Vagina (tissue), 2 donors: ENCODE data around the gene NME9.
A peak's percentile ranks its signal among the peaks of the same experiment; 100 is the strongest.

Source experiments
- POLR2A ChIP-seq, 2 donors: fragments of 450-650 bp; IDR thresholded peaks; one replicate each; pipeline ENCODE4 v1.6.1; 2017; ENCODE audit warnings: antibody characterized with exemption in 2 of 2, mild to moderate bottlenecking in 2 of 2, moderate library complexity in 2 of 2
- POLR2AphosphoS5 ChIP-seq, 2 donors: sonication (generic); formaldehyde crosslinking; IDR thresholded peaks; one replicate each; pipeline ENCODE4 v1.9.0; 2017; ENCODE audit warnings: antibody characterized with exemption in 2 of 2, mild to moderate bottlenecking in 2 of 2, low read depth in 1 of 2; ENCODE audit not compliant: insufficient read depth in 1 of 2
- TF ChIP-seq, protein P1 (sequence below), 3 experiments: fragments of 450-650 bp in 2 of 3; fragments of 200-600 bp in 1 of 3; sonication (generic) in 1 of 3; IDR thresholded peaks; one replicate each; pipeline ENCODE4 v1.5.1; 2017 to 2019; ENCODE audit warnings: antibody characterized with exemption in 3 of 3, mild to moderate bottlenecking in 2 of 3, moderate library complexity in 2 of 3

- TF ChIP-seq, protein P1, sequence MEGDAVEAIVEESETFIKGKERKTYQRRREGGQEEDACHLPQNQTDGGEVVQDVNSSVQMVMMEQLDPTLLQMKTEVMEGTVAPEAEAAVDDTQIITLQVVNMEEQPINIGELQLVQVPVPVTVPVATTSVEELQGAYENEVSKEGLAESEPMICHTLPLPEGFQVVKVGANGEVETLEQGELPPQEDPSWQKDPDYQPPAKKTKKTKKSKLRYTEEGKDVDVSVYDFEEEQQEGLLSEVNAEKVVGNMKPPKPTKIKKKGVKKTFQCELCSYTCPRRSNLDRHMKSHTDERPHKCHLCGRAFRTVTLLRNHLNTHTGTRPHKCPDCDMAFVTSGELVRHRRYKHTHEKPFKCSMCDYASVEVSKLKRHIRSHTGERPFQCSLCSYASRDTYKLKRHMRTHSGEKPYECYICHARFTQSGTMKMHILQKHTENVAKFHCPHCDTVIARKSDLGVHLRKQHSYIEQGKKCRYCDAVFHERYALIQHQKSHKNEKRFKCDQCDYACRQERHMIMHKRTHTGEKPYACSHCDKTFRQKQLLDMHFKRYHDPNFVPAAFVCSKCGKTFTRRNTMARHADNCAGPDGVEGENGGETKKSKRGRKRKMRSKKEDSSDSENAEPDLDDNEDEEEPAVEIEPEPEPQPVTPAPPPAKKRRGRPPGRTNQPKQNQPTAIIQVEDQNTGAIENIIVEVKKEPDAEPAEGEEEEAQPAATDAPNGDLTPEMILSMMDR (IDR thresholded peaks at IDR 0.05): peak in 1 of 3 experiments; percentile 12
- TF ChIP-seq POLR2A (IDR thresholded peaks at IDR 0.05) (no peak), POLR2AphosphoS5 (IDR thresholded peaks at IDR 0.05; ENCODE audit: insufficient read depth in 1 of 2, low read depth in 1 of 2) (peak in 1 of 2 donors; percentile 61)
These were observed at the start of gene NME9 for GRCh38 chr3:138329127-138329983.
